PFSK-1 (cell line): ENCODE data around the gene ATP5MK.

Experiments
- FOXP2 ChIP-seq: optimal IDR thresholded peaks from 2 replicates; pipeline ENCODE3; 2011; ENCODE audit warnings: borderline replicate concordance, control low read depth, inconsistent platforms; ENCODE audit not compliant: insufficient read depth; ENCODE audit errors: extremely low read length, extremely low read depth
- POLR2AphosphoS5 ChIP-seq: IDR thresholded peaks from 2 replicates; pipeline ENCODE4 v1.6.1; 2012; ENCODE audit warnings: low read depth, mild to moderate bottlenecking, control low read depth, low read length, moderate library complexity
- SIN3A ChIP-seq: IDR thresholded peaks from 2 replicates; pipeline ENCODE4 v1.6.1; 2012; ENCODE audit warnings: mild to moderate bottlenecking, low read length, moderate library complexity, borderline replicate concordance; ENCODE audit not compliant: insufficient read depth
- TAF1 ChIP-seq: IDR thresholded peaks from 2 replicates; pipeline ENCODE4 v1.6.1; 2012; ENCODE audit warnings: low read length, control low read depth, borderline replicate concordance; ENCODE audit not compliant: insufficient read depth
- TF ChIP-seq, protein P1 (sequence below), 2 experiments: IDR thresholded peaks; 2 replicates each; pipeline versions ENCODE4 v1.6.1 to v1.8.0; 2011 to 2012; ENCODE audit warnings: low read depth in 2 of 2, low read length in 2 of 2, control low read depth in 1 of 2, inconsistent platforms in 1 of 2, mild to moderate bottlenecking in 1 of 2, moderate library complexity in 1 of 2; ENCODE audit not compliant: insufficient read depth in 1 of 2

DNA sequence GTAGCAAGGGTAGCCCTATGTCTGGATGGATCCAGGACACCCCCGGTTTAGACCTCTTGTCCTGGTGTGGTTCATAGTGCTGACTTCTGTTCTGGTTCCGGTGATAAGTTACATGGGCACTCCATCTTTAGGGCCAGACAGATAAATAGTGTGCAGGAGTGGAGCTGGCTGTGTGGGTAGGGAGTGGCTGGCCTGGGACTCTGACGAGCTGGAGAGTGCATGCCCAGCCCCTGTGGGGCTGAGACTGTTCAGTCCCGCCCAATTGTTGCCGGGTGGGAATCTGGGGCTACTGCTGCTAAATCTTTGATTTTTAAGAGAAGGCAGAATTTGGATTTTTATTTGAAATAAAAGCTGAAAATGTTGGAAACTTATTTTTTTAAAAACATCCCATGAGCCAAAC, 27.5 kb upstream of the ATP5MK start:
- TF ChIP-seq SIN3A (no peak), POLR2AphosphoS5 (no peak), TAF1 (no peak), FOXP2 (no peak)
- TF ChIP-seq, protein P1, sequence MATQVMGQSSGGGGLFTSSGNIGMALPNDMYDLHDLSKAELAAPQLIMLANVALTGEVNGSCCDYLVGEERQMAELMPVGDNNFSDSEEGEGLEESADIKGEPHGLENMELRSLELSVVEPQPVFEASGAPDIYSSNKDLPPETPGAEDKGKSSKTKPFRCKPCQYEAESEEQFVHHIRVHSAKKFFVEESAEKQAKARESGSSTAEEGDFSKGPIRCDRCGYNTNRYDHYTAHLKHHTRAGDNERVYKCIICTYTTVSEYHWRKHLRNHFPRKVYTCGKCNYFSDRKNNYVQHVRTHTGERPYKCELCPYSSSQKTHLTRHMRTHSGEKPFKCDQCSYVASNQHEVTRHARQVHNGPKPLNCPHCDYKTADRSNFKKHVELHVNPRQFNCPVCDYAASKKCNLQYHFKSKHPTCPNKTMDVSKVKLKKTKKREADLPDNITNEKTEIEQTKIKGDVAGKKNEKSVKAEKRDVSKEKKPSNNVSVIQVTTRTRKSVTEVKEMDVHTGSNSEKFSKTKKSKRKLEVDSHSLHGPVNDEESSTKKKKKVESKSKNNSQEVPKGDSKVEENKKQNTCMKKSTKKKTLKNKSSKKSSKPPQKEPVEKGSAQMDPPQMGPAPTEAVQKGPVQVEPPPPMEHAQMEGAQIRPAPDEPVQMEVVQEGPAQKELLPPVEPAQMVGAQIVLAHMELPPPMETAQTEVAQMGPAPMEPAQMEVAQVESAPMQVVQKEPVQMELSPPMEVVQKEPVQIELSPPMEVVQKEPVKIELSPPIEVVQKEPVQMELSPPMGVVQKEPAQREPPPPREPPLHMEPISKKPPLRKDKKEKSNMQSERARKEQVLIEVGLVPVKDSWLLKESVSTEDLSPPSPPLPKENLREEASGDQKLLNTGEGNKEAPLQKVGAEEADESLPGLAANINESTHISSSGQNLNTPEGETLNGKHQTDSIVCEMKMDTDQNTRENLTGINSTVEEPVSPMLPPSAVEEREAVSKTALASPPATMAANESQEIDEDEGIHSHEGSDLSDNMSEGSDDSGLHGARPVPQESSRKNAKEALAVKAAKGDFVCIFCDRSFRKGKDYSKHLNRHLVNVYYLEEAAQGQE (IDR thresholded peaks at IDR 0.05; ENCODE audit: insufficient read depth in 1 of 2, low read depth in 2 of 2, low read length in 2 of 2), result no peak
